Activated naive CD8-positive, alpha-beta T cell treated with anti-CD3 and anti-CD28 coated beads, Interleukin-2, amount 50 U/mL, for 16 hours (primary cell): ENCODE results near the gene CORO7.
A peak's percentile ranks its signal among the peaks of the same experiment; 100 is the strongest.

Experiments used
- DNase-seq: peaks from one replicate; pipeline ENCODE4 v3.0.0-alpha.2; 2020; ENCODE audit warnings: low read depth, low spot score

CORO7 gene

GRCh38 chr16:4372001-4372577 lies 44.3 kb downstream of the CORO7 start:
- no peak for DNase-seq

- peak; percentile 32 for DNase-seq
Observed at GRCh38 chr16:4371357-4372000, 44.9 kb downstream of the CORO7 start, which contains the start of gene VASN. VASN (plus strand) TSS chr16:4371848; CDS start chr16:4380878, 9,030 bp downstream.

- DNase-seq = no peak
Observed at GRCh38 chr16:4370570-4371356, 45.6 kb downstream of the CORO7 start.

- no peak for DNase-seq
Observed at GRCh38 chr16:4370151-4370550, 46.2 kb downstream of the CORO7 start.

GRCh38 chr16:4369007-4369733 lies 47.2 kb downstream of the CORO7 start:
- DNase-seq = no peak

- no peak for DNase-seq
Observed at GRCh38 chr16:4367393-4367856, 49.0 kb downstream of the CORO7 start.

- no peak for DNase-seq
Observed at GRCh38 chr16:4366016-4366415, 50.4 kb downstream of the CORO7 start.

- DNase-seq = no peak
Observed at GRCh38 chr16:4365615-4366014, 50.8 kb downstream of the CORO7 start.

- no peak for DNase-seq
Observed at GRCh38 chr16:4365014-4365406, 51.4 kb downstream of the CORO7 start.

GRCh38 chr16:4364196-4365013 lies 52.0 kb downstream of the CORO7 start:
- DNase-seq = no peak

- DNase-seq = no peak
Observed at GRCh38 chr16:4362476-4363135, 53.8 kb downstream of the CORO7 start.

GRCh38 chr16:4361944-4362311 lies 54.5 kb downstream of the CORO7 start:
- DNase-seq = no peak

GRCh38 chr16:4361033-4361943 lies 55.1 kb downstream of the CORO7 start:
- no peak for DNase-seq

GRCh38 chr16:4360538-4361021 lies 55.8 kb downstream of the CORO7 start:
- DNase-seq = no peak

- no peak for DNase-seq
Observed at GRCh38 chr16:4359914-4360313, 56.5 kb downstream of the CORO7 start.

- peak; percentile 52 for DNase-seq
Observed at GRCh38 chr16:4358831-4359561, 57.4 kb downstream of the CORO7 start.

GRCh38 chr16:4358236-4358635 lies 58.2 kb downstream of the CORO7 start:
- no peak for DNase-seq

GRCh38 chr16:4356820-4357219 lies 59.6 kb downstream of the CORO7 start:
- no peak for DNase-seq
